GM12878 (cell line): ENCODE measurements around the gene NSMCE3. TPM values are rescaled to one million over a fixed set of nuclear protein-coding genes. Genes with fewer than 3 reads are reported as not detected.

Experiments used
- ATAC-seq: fragments of 200-7000 bp; cut with Tn5 transposase; 3 replicates; pipeline ENCODE4 v1.9.1; 2020; ENCODE audit warnings: mild to moderate bottlenecking, moderate library complexity
- BruUV-seq: library from RNA; stranded (reverse); fragments of 400-500 nt; replicated peaks from 2 replicates; lab custom pipeline; 2021; lab: Mats Ljungman, UMichigan
- CTCF ChIA-PET: fragments of 300-600 bp; sonication (Branson Sonifier 250); formaldehyde crosslinking; extraction: SDS; loops from one replicate; lab custom pipeline; 2021; ENCODE audit warnings: inconsistent platforms; lab: Yijun Ruan, JAX
- POLR2A ChIA-PET: fragments of 350-600 bp; formaldehyde crosslinking; extraction: SDS; loops from one replicate; lab custom pipeline; 2021; ENCODE audit warnings: inconsistent platforms; lab: Charles Lee
- RAD21 ChIA-PET: fragments of 300-600 bp; sonication (Branson Sonifier 250); formaldehyde crosslinking; loops from one replicate; lab custom pipeline; 2023; ENCODE audit warnings: antibody characterized with exemption; ENCODE audit not compliant: unreplicated experiment; lab: Charles Lee
- SMC1A ChIA-PET: fragments of 300-600 bp; sonication (Branson Sonifier 250); formaldehyde crosslinking; loops from one replicate; lab custom pipeline; 2023; ENCODE audit not compliant: unreplicated experiment, uncharacterized antibody; lab: Charles Lee
- DNase-seq: peaks from one replicate; pipeline ENCODE4 v3.0.0-alpha.2; 2011; ENCODE audit warnings: low read depth, low spot score
- FAIRE-seq: peaks from 3 replicates; lab custom pipeline; 2011; peaks lifted over from hg19 to GRCh38; lab: Jason Lieb, UNC
- H2AFZ ChIP-seq: 2 replicates; pipeline ENCODE4 v1.6.0; 2011; ENCODE audit warnings: low read depth, low read length, control low read depth; ENCODE audit not compliant: control insufficient read depth
- H3K27ac ChIP-seq: 2 replicates; pipeline ENCODE4 v1.5.1; 2011; ENCODE audit warnings: control low read depth; ENCODE audit not compliant: control insufficient read depth, insufficient read depth
- H3K27me3 ChIP-seq, 2 experiments: replicated peaks in 1 of 2; 2 replicates each; pipeline versions ENCODE4 v1.6.0 to v1.6.1; 2011; ENCODE audit warnings: low read length in 1 of 2; ENCODE audit not compliant: control insufficient read depth in 2 of 2, insufficient read depth in 2 of 2
- H3K36me3 ChIP-seq, 2 experiments: 2 replicates each; pipeline ENCODE4 v1.5.1; 2011; ENCODE audit warnings: low read length in 1 of 2; ENCODE audit not compliant: control insufficient read depth in 2 of 2, insufficient read depth in 2 of 2
- H3K4me1 ChIP-seq: 2 replicates; pipeline ENCODE4 v1.6.1; 2011; ENCODE audit warnings: mild to moderate bottlenecking, low read length, moderate library complexity, mixed read lengths; ENCODE audit not compliant: control insufficient read depth, insufficient read depth
- H3K4me2 ChIP-seq: 2 replicates; pipeline ENCODE4 v1.6.0; 2011; ENCODE audit warnings: control low read depth; ENCODE audit not compliant: control insufficient read depth, insufficient read depth
- H3K4me3 ChIP-seq: fragments of 200-600 bp; sonication (generic); 2 replicates; pipeline ENCODE4 v1.5.1; 2016
- H3K79me2 ChIP-seq: 2 replicates; pipeline ENCODE4 v1.6.0; 2011; ENCODE audit warnings: low read length; ENCODE audit not compliant: control insufficient read depth, insufficient read depth
- H3K9ac ChIP-seq: 2 replicates; pipeline ENCODE4 v1.8.0; 2011; ENCODE audit warnings: low read length, control low read depth, mixed read lengths; ENCODE audit not compliant: control insufficient read depth, insufficient read depth
- H3K9me3 ChIP-seq: replicated peaks from 3 replicates; pipeline ENCODE4 v1.5.1; 2011; ENCODE audit warnings: mild to moderate bottlenecking, low read length; ENCODE audit not compliant: control insufficient read depth, insufficient read depth
- H4K20me1 ChIP-seq: 2 replicates; pipeline ENCODE4 v1.6.0; 2011; ENCODE audit not compliant: control insufficient read depth, insufficient read depth
- BMI1 ChIP-seq: fragments of 450-650 bp; IDR thresholded peaks from 2 replicates; pipeline ENCODE4 v1.6.1; 2016; ENCODE audit warnings: mild to moderate bottlenecking, moderate library complexity, borderline replicate concordance
- CHD4 ChIP-seq: fragments of 200-600 bp; sonication (generic); IDR thresholded peaks from 2 replicates; pipeline ENCODE4 v1.6.1; 2016; ENCODE audit warnings: mild to moderate bottlenecking
- HCFC1 ChIP-seq: fragments of 150-350 bp; IDR thresholded peaks from 2 replicates; pipeline ENCODE4 v1.6.1; 2014; ENCODE audit warnings: low read length
- HDAC2 ChIP-seq: fragments of 200-600 bp; sonication (generic); IDR thresholded peaks from 2 replicates; pipeline ENCODE4 v1.6.1; 2017
- HDAC6 ChIP-seq: fragments of 200-600 bp; sonication (generic); IDR thresholded peaks from one replicate; pipeline ENCODE4 v1.8.0; 2017; ENCODE audit warnings: antibody characterized with exemption; ENCODE audit not compliant: unreplicated experiment
- KDM1A ChIP-seq: fragments of 200-600 bp; sonication (generic); IDR thresholded peaks from 2 replicates; pipeline ENCODE4 v1.6.1; 2016; ENCODE audit warnings: borderline replicate concordance
- NFIC ChIP-seq: IDR thresholded peaks from 2 replicates; pipeline ENCODE4 v1.6.1; 2012; ENCODE audit warnings: low read depth, mild to moderate bottlenecking, inconsistent platforms, low read length, moderate library complexity
- RBBP5 ChIP-seq: fragments of 200-600 bp; sonication (generic); conservative IDR thresholded peaks from 2 replicates; pipeline ENCODE4 v1.6.1; 2016
- ZNF217 ChIP-seq: fragments of 450-650 bp; IDR thresholded peaks from 2 replicates; pipeline ENCODE4 v1.6.1; 2017; ENCODE audit warnings: antibody characterized with exemption, mild to moderate bottlenecking
- WGBS: methylation state at CpG from one replicate; pipeline ENCODE4 v1.1.6; 2016; ENCODE audit warnings: low lambda C conversion rate; ENCODE audit not compliant: insufficient replicate concordance, insufficient coverage; ENCODE audit errors: missing lambda C conversion rate; 5-methylcytosine and 5-hydroxymethylcytosine counted together
- in situ Hi-C: fragments of 300-500 bp; cut with MboI; formaldehyde crosslinking; loops from 9 replicates; pipeline ENCODE4 v1.14.3; 2018; ENCODE audit warnings: mixed read lengths
- intact Hi-C: fragments of 100-400 bp; cut with micrococcal nuclease; formaldehyde crosslinking; loops from one replicate; pipeline ENCODE4 v1.14.2; 2022; ENCODE audit not compliant: unreplicated experiment
- polyA plus RNA-seq, 11 experiments: library from polyadenylated mRNA; depleted of rRNA in 4 of 11; unstranded in 6 of 11; stranded (reverse) in 5 of 11; fragments of >200 nt; fragmentation: Nextera tagmentation in 4 of 11; fragmentation: Illumina TruSeq in 1 of 11; extraction: Ambion mirVana in 4 of 11; extraction: Trizol in 1 of 11; gene quantifications; 1 replicate in 1 of 11; 2 replicates in 10 of 11; pipeline versions ENCODE4 v1.2.1 to v1.2.3, GENCODE V29; 2011 to 2016; ENCODE audit warnings: inconsistent platforms in 2 of 11, missing spikeins in 2 of 11, low read depth in 1 of 11
- total RNA-seq, 4 experiments: library from RNA; depleted of rRNA in 3 of 4; stranded (reverse); fragments of >200 nt in 3 of 4; fragmentation: Illumina TruSeq in 1 of 4; extraction: Trizol in 1 of 4; gene quantifications; 2 replicates each; pipeline versions ENCODE4 v1.2.1 to v1.2.3, GENCODE V29; 2013 to 2021
- TF ChIP-seq, protein P1 (sequence below): fragments of 450-650 bp; conservative IDR thresholded peaks from 2 replicates; pipeline ENCODE4 v1.6.1; 2017; ENCODE audit warnings: mild to moderate bottlenecking, moderate library complexity
- TF ChIP-seq, protein P2 (sequence below): IDR thresholded peaks from 2 replicates; pipeline ENCODE4 v1.6.1; 2012; ENCODE audit warnings: low read depth, low read length, improper control_type of control experiment
- TF ChIP-seq, protein P3 (sequence below): fragments of 450-650 bp; formaldehyde crosslinking; IDR thresholded peaks from 2 replicates; pipeline ENCODE4 v1.4.0; 2022; ENCODE audit warnings: mild to moderate bottlenecking, moderate library complexity
- TF ChIP-seq, protein P4 (sequence below): fragments of 450-650 bp; IDR thresholded peaks from 2 replicates; pipeline ENCODE4 v1.6.1; 2014; ENCODE audit warnings: mild to moderate bottlenecking

The NSMCE3 gene
- total and polyA plus RNA-seq, 10 of the 15 experiments (the other 5 are each of a cell fraction or from before 2014, with no cell fraction given): 3.7 to 30.0 (median 19.2) TPM

DNA sequence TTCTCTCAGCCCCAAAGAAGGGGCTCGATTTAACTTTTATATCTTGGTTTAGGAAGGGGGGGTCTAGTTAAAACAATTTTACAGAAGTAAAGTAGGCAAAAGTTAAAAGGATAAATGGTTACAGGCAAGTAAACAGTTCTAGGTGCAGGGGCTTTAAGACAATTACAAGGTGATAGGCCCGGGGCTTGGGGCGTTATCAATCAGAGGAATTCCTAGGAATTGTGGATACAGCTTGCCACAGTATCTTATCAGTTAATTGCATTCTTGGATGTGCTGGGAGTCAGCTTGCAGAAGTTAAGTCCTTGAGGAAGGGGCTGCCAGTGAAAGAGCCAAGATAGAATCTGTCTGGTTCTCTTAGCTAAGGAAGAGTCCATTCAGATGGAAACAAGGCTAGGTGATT lies 52.7 kb downstream of the NSMCE3 start:
- ChIA-PET SMC1A (interaction anchor here (0.9 kb wide), 1 partner anchor 54 kb away, joined by 3 read pairs; no protein-coding TSS in a partner anchor), RAD21 (no interaction called here), POLR2A (no interaction called here), CTCF (no interaction called here)
- no peak overlapping the region for H3K4me2 ChIP-seq
- in situ Hi-C loops: no loop called here
- no peak overlapping the region for H2AFZ ChIP-seq
- H3K9me3 ChIP-seq: no peaks in the 10 kb centered on the region
- H4K20me1 ChIP-seq: no peaks in the 10 kb centered on the region
- TF ChIP-seq ZNF217 (no peak), NFIC (no peak), CHD4 (no peak), RBBP5 (no peak), KDM1A (no peak), HDAC2 (no peak), HDAC6 (no peak), HCFC1 (no peak), BMI1 (no peak)
- TF ChIP-seq, protein P1, sequence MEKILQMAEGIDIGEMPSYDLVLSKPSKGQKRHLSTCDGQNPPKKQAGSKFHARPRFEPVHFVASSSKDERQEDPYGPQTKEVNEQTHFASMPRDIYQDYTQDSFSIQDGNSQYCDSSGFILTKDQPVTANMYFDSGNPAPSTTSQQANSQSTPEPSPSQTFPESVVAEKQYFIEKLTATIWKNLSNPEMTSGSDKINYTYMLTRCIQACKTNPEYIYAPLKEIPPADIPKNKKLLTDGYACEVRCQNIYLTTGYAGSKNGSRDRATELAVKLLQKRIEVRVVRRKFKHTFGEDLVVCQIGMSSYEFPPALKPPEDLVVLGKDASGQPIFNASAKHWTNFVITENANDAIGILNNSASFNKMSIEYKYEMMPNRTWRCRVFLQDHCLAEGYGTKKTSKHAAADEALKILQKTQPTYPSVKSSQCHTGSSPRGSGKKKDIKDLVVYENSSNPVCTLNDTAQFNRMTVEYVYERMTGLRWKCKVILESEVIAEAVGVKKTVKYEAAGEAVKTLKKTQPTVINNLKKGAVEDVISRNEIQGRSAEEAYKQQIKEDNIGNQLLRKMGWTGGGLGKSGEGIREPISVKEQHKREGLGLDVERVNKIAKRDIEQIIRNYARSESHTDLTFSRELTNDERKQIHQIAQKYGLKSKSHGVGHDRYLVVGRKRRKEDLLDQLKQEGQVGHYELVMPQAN: no peak
- TF ChIP-seq, protein P2, sequence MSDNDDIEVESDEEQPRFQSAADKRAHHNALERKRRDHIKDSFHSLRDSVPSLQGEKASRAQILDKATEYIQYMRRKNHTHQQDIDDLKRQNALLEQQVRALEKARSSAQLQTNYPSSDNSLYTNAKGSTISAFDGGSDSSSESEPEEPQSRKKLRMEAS: no peak
- TF ChIP-seq, protein P3, sequence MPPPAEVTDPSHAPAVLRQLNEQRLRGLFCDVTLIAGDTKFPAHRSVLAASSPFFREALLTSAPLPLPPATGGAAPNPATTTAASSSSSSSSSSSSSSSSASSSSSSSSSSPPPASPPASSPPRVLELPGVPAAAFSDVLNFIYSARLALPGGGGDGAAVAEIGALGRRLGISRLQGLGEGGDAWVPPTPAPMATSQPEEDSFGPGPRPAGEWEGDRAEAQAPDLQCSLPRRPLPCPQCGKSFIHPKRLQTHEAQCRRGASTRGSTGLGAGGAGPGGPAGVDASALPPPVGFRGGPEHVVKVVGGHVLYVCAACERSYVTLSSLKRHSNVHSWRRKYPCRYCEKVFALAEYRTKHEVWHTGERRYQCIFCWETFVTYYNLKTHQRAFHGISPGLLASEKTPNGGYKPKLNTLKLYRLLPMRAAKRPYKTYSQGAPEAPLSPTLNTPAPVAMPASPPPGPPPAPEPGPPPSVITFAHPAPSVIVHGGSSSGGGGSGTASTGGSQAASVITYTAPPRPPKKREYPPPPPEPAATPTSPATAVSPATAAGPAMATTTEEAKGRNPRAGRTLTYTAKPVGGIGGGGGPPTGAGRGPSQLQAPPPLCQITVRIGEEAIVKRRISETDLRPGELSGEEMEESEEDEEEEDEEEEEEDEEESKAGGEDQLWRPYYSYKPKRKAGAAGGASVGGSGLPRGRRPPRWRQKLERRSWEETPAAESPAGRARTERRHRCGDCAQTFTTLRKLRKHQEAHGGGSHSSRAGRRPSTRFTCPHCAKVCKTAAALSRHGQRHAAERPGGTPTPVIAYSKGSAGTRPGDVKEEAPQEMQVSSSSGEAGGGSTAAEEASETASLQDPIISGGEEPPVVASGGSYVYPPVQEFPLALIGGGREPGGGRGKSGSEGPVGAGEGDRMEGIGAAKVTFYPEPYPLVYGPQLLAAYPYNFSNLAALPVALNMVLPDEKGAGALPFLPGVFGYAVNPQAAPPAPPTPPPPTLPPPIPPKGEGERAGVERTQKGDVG (CRISPR knock-in tag): no peak
- TF ChIP-seq, protein P4, sequence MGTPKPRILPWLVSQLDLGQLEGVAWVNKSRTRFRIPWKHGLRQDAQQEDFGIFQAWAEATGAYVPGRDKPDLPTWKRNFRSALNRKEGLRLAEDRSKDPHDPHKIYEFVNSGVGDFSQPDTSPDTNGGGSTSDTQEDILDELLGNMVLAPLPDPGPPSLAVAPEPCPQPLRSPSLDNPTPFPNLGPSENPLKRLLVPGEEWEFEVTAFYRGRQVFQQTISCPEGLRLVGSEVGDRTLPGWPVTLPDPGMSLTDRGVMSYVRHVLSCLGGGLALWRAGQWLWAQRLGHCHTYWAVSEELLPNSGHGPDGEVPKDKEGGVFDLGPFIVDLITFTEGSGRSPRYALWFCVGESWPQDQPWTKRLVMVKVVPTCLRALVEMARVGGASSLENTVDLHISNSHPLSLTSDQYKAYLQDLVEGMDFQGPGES: no peak
- no peaks in the 10 kb centered on the region for H3K4me1 ChIP-seq
- no peaks in the 10 kb centered on the region for H3K79me2 ChIP-seq
- H3K27ac ChIP-seq: no peak overlapping the region
- H3K4me3 ChIP-seq: no peak overlapping the region
- DNase-seq: no peak
- no peak for FAIRE-seq
- ATAC-seq: no peak
- BruUV-seq: no TSS peak
- H3K9ac ChIP-seq: no peak overlapping the region
- WGBS: 4% methylated on average over 3 of the region's 3 CpGs
- intact Hi-C loops: no loop called here
- H3K36me3 ChIP-seq: no peaks in the 10 kb centered on the region
- no peaks in the 10 kb centered on the region for H3K27me3 ChIP-seq
